Testis (tissue), 3 donors: ENCODE data around the gene KIF23. TPM values are rescaled to one million over a fixed set of nuclear protein-coding genes. Genes with fewer than 3 reads are reported as not detected.
A peak's percentile ranks its signal among the peaks of the same experiment; 100 is the strongest.

Experiments
- DNase-seq: peaks from one replicate; pipeline ENCODE4 v3.0.0-alpha.2; 2019
- H3K27ac ChIP-seq, 2 donors: fragments of 200-600 bp; sonication (generic); one replicate each; pipeline ENCODE4 v1.5.1; 2019
- H3K27me3 ChIP-seq: fragments of 200-600 bp; sonication (generic); one replicate; pipeline ENCODE4 v1.5.1; 2019
- H3K36me3 ChIP-seq: fragments of 200-600 bp; sonication (generic); one replicate; pipeline ENCODE4 v1.5.1; 2017; ENCODE audit warnings: low read depth; ENCODE audit errors: missing control alignments
- H3K4me1 ChIP-seq: fragments of 200-600 bp; sonication (generic); one replicate; pipeline ENCODE4 v1.5.1; 2019
- H3K4me3 ChIP-seq, 2 donors: fragments of 200-600 bp; sonication (generic); one replicate each; pipeline ENCODE4 v1.5.1; 2017 to 2019
- H3K9me3 ChIP-seq: fragments of 200-600 bp; sonication (generic); one replicate; pipeline ENCODE4 v1.5.1; 2017
- POLR2A ChIP-seq: fragments of 450-650 bp; IDR thresholded peaks from one replicate; pipeline ENCODE4 v1.6.1; 2017; ENCODE audit warnings: antibody characterized with exemption, mild to moderate bottlenecking, moderate library complexity
- WGBS, 2 donors: methylation state at CpG; one replicate each; pipeline ENCODE4 v1.1.5; 2018; 5-methylcytosine and 5-hydroxymethylcytosine counted together
- intact Hi-C: fragments of 100-400 bp; cut with DNase I; formaldehyde crosslinking; loops from one replicate; pipeline ENCODE4 v1.15.1; 2023; ENCODE audit warnings: low total_unique reads
- polyA plus RNA-seq: library from polyadenylated mRNA; stranded (reverse); fragments of 350-450 nt; fragmentation: Illumina TruSeq; extraction: RNeasy Lipid Tissue Mini Kit (QIAGEN cat#74804); gene quantifications from one replicate; pipeline ENCODE4 v1.2.3, GENCODE V29; 2014; ENCODE audit warnings: low read depth, low replicate concordance; ENCODE audit not compliant: insufficient read depth
- total RNA-seq, 2 donors: library from RNA; depleted of rRNA; stranded (reverse); fragments of >200 nt; gene quantifications; one replicate each; pipeline ENCODE4 v1.2.3, GENCODE V29; 2016
- TF ChIP-seq, protein P1 (sequence below), 3 experiments: fragments of 450-650 bp in 2 of 3; fragments of 200-600 bp in 1 of 3; sonication (generic) in 1 of 3; IDR thresholded peaks; one replicate each; pipeline ENCODE4 v1.5.1; 2016 to 2019; ENCODE audit warnings: antibody characterized with exemption in 3 of 3, mild to moderate bottlenecking in 2 of 3, moderate library complexity in 1 of 3

Gene KIF23
- total and polyA plus RNA-seq, 3 donors from 2014 or later: 17.1 to 28.4 (median 23.9) TPM

- peak overlapping the region in 1 of 2 donors; percentile 91 for H3K27ac ChIP-seq
Observed at GRCh38 chr15:69450968-69451695, 37.0 kb downstream of the KIF23 start.

GRCh38 chr15:69451951-69452691 is 38.0 kb downstream of the KIF23 start:
- peak overlapping the region; percentile 92 to 94 for H3K4me3 ChIP-seq
- no peaks in the 10 kb centered on the region for H3K36me3 ChIP-seq
- intact Hi-C loops: no loop called here
- 9 to 10% methylated on average over 13 to 32 of the region's 32 CpGs for WGBS, 2 donors
- DNase-seq: peak; percentile 41
- H3K9me3 ChIP-seq: no peaks in the 10 kb centered on the region
- H3K27me3 ChIP-seq: no peaks in the 10 kb centered on the region
- peaks cover 29% of the 10 kb centered on the region for H3K4me1 ChIP-seq
- TF ChIP-seq POLR2A: no peak
- TF ChIP-seq, protein P1, sequence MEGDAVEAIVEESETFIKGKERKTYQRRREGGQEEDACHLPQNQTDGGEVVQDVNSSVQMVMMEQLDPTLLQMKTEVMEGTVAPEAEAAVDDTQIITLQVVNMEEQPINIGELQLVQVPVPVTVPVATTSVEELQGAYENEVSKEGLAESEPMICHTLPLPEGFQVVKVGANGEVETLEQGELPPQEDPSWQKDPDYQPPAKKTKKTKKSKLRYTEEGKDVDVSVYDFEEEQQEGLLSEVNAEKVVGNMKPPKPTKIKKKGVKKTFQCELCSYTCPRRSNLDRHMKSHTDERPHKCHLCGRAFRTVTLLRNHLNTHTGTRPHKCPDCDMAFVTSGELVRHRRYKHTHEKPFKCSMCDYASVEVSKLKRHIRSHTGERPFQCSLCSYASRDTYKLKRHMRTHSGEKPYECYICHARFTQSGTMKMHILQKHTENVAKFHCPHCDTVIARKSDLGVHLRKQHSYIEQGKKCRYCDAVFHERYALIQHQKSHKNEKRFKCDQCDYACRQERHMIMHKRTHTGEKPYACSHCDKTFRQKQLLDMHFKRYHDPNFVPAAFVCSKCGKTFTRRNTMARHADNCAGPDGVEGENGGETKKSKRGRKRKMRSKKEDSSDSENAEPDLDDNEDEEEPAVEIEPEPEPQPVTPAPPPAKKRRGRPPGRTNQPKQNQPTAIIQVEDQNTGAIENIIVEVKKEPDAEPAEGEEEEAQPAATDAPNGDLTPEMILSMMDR (IDR thresholded peaks at IDR 0.05): no peak
- peak overlapping the region; percentile 83 to 91 for H3K27ac ChIP-seq

More at GRCh38 chr15:69450968-69451695, 37.0 kb downstream of the KIF23 start:
- intact Hi-C loops: no loop called here
- no peaks in the 10 kb centered on the region for H3K27me3 ChIP-seq
- H3K4me3 ChIP-seq: peak overlapping the region in 1 of 2 donors; percentile 92
- H3K9me3 ChIP-seq: no peaks in the 10 kb centered on the region
- no peaks in the 10 kb centered on the region for H3K36me3 ChIP-seq
- H3K4me1 ChIP-seq: peaks cover 29% of the 10 kb centered on the region
- WGBS, 2 donors: 62 to 82% methylated on average over 12 of the region's 12 CpGs
- TF ChIP-seq, protein P1 (IDR thresholded peaks at IDR 0.05): no peak
- no peak for TF ChIP-seq POLR2A
- no peak for DNase-seq

DNA sequence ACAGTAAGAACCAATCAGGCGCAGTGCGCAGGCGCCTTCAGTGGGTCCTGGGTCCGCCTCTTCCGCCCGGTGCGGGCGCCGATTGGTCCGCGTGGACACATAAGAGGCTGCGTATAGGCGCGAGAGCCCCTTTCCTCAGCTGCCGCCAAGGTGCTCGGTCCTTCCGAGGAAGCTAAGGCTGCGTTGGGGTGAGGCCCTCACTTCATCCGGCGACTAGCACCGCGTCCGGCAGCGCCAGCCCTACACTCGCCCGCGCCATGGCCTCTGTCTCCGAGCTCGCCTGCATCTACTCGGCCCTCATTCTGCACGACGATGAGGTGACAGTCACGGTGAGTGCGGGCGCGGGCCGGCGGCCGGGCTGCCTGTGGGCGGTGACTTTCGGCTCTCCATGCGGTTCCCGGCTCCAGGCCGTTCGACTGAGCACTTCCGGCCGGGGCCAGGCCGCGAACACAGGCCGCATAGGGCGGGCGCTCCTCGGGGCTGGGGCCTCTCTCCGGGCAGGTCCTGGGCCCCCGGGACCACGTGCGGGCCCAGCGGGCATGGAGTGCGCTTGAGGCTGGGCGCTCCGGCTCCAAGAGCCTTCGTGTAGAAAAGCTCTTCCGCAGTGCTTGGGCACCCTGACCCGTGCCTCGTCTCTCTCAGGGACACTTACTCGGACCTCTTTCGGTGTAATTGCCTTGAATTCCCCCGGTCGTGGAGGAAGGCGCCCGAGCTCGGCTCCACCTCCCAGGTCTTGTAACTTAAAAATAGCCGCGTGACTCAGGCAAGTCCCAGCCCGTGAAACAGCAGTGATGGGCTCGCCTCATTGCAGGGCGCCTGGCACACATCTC is 38.8 kb downstream of the KIF23 start, which contains the start of gene RPLP1:
RPLP1 (plus strand) TSS at position 127 of the 830 bp plus-strand sequence; CDS start at position 258, 131 bp downstream.
- 0 to 1% methylated on average over 23 to 77 of the region's 77 CpGs for WGBS, 2 donors
- intact Hi-C loops: no loop called here

DNA sequence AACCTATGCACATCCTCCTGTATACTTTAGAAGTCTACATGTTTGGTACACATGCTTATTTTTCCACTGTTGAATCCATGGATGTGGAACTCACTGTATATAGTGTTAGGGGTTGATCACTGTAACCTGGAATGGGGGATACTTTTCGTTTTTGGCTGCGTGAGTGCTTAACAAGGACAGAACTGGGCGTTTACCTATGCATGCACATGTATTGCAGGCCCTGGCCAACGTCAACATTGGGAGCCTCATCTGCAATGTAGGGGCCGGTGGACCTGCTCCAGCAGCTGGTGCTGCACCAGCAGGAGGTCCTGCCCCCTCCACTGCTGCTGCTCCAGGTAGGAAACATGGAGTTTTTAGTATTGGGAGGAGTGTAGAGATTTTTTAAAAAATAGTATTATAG is 40.8 kb downstream of the KIF23 start:
- WGBS, 2 donors: 25 to 38% methylated on average over 5 of the region's 5 CpGs
- no peak for DNase-seq
- Histone ChIP-seq H3K27ac (no peak overlapping the region), H3K4me1 (peaks cover 29% of the 10 kb centered on the region), H3K9me3 (no peaks in the 10 kb centered on the region), H3K27me3 (no peaks in the 10 kb centered on the region), H3K4me3 (no peak overlapping the region), H3K36me3 (no peaks in the 10 kb centered on the region)
- intact Hi-C loops: no loop called here
- TF ChIP-seq, protein P1 (IDR thresholded peaks at IDR 0.05): no peak
- no peak for TF ChIP-seq POLR2A

More for the DNA sequence above, 38.8 kb downstream of the KIF23 start, which contains the start of gene RPLP1:
- Histone ChIP-seq H3K9me3 (no peaks in the 10 kb centered on the region), H3K27me3 (no peaks in the 10 kb centered on the region), H3K4me3 (peak within 1 kb of the TSS; percentile 92 to 94), H3K27ac (peak within 1 kb of the TSS; percentile 83 to 91), H3K36me3 (no peaks in the 10 kb centered on the region), H3K4me1 (peaks cover 29% of the 10 kb centered on the region)
- DNase-seq: peak; percentile 99
- TF ChIP-seq, protein P1 (IDR thresholded peaks at IDR 0.05): no peak
- peak; percentile 51 for TF ChIP-seq POLR2A
